Panc1 (cell line): ENCODE results near the gene LRRTM3.

Experiments used
- POLR2AphosphoS5 ChIP-seq: IDR thresholded peaks from 2 replicates; pipeline ENCODE4 v1.6.1; 2012; ENCODE audit warnings: mild to moderate bottlenecking, low read depth, low read length, moderate library complexity
- TF ChIP-seq, protein P1 (sequence below): fragments of 450-650 bp; IDR thresholded peaks from 2 replicates; pipeline ENCODE4 v1.5.1; 2017; ENCODE audit warnings: mild to moderate bottlenecking

- TF ChIP-seq, protein P1, sequence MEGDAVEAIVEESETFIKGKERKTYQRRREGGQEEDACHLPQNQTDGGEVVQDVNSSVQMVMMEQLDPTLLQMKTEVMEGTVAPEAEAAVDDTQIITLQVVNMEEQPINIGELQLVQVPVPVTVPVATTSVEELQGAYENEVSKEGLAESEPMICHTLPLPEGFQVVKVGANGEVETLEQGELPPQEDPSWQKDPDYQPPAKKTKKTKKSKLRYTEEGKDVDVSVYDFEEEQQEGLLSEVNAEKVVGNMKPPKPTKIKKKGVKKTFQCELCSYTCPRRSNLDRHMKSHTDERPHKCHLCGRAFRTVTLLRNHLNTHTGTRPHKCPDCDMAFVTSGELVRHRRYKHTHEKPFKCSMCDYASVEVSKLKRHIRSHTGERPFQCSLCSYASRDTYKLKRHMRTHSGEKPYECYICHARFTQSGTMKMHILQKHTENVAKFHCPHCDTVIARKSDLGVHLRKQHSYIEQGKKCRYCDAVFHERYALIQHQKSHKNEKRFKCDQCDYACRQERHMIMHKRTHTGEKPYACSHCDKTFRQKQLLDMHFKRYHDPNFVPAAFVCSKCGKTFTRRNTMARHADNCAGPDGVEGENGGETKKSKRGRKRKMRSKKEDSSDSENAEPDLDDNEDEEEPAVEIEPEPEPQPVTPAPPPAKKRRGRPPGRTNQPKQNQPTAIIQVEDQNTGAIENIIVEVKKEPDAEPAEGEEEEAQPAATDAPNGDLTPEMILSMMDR: no peak
- TF ChIP-seq POLR2AphosphoS5: no peak
Observed at GRCh38 chr10:67017218-67017617, 91.4 kb downstream of the LRRTM3 start.
